ENCODE results near the gene YES1.
A peak's percentile ranks its signal among the peaks of the same experiment; 100 is the strongest.

YES1 gene

GRCh38 chr18:811892-812375 is at the start of gene YES1:
YES1 (minus strand) TSS chr18:812242; CDS start chr18:756827, 55,415 bp downstream.
- peak; percentile 47 for DNase-seq

GRCh38 chr18:857986-858385 is 45.9 kb upstream of the YES1 start:
- no peak for DNase-seq

GRCh38 chr18:853471-853870 is 41.4 kb upstream of the YES1 start:
- DNase-seq, result no peak

GRCh38 chr18:850960-851359 is 38.9 kb upstream of the YES1 start:
- DNase-seq, result no peak

GRCh38 chr18:849021-849420 is 37.0 kb upstream of the YES1 start:
- no peak for DNase-seq

GRCh38 chr18:848062-848861 is 36.2 kb upstream of the YES1 start:
- no peak for DNase-seq

- DNase-seq, result no peak
Observed at GRCh38 chr18:845152-845819, 33.2 kb upstream of the YES1 start.

- DNase-seq, result no peak
Observed at GRCh38 chr18:841647-842370, 29.8 kb upstream of the YES1 start.

GRCh38 chr18:840516-840915 is 28.5 kb upstream of the YES1 start:
- DNase-seq, result no peak

- no peak for DNase-seq
Observed at GRCh38 chr18:840023-840408, 28.0 kb upstream of the YES1 start.

- peak; percentile 2 for DNase-seq
Observed at GRCh38 chr18:839224-840022, 27.4 kb upstream of the YES1 start.

GRCh38 chr18:837922-838321 is 25.9 kb upstream of the YES1 start:
- DNase-seq, result no peak

GRCh38 chr18:834082-834720 is 22.2 kb upstream of the YES1 start:
- no peak for DNase-seq

- DNase-seq, result no peak
Observed at GRCh38 chr18:833197-833596, 21.2 kb upstream of the YES1 start.

GRCh38 chr18:832085-832681 is 20.1 kb upstream of the YES1 start:
- no peak for DNase-seq

- no peak for DNase-seq
Observed at GRCh38 chr18:830315-830901, 18.4 kb upstream of the YES1 start.

GRCh38 chr18:829432-829831 is 17.4 kb upstream of the YES1 start:
- DNase-seq, result no peak

- DNase-seq, result no peak
Observed at GRCh38 chr18:827093-827677, 15.1 kb upstream of the YES1 start.

GRCh38 chr18:825891-826585 is 14.0 kb upstream of the YES1 start:
- no peak for DNase-seq

- DNase-seq, result no peak
Observed at GRCh38 chr18:824179-824578, 12.1 kb upstream of the YES1 start.

All from NCI-H526 treated with DMSO at 0.1 percent for 48 hours (cell line).